ENCODE measurements around the gene KRTAP10-2. TPM values are rescaled to one million over a fixed set of nuclear protein-coding genes. Genes with fewer than 3 reads are reported as not detected.
"Not testable (repeated sequence)": the region's sequence is repeated elsewhere in the genome, so short reads cannot be mapped to it uniquely, and the experiment has no call there.

KRTAP10-2 gene
- polyA plus RNA-seq, 1 donor (not counting 4 experiments of a cell fraction or from before 2014, with no cell fraction given) = not detected

DNA sequence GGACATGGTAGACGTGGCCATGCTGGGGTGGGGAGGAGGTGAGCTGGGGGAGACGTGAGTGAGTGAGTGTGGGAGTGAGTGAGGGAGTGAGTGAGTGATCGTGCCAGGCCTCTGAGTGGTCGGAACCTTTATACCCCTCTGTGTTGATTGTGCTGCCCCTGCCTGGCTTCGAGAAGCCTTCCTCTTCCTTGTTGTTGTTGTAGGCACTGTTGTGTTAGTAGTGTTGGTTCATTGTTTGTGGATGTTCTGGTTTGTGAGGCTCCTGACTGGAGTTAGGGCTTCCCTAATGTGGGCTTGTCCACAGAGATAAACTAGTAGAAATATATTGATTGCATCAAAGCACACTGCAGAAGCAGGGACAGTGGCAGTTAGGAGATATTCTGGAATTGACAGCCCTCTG lies 7.4 kb upstream of the KRTAP10-2 start, which contains the start of gene KRTAP10-3:
TSS of gene KRTAP10-3 (minus strand) at position 101 of the 400 bp plus-strand sequence. CDS start at position 21, 80 bp downstream.
- DNase-seq (ENCODE audit: low read depth, low spot score) (no peak), FAIRE-seq (no peak)
- H3K9me3 ChIP-seq (ENCODE audit: control insufficient read depth, low read depth, low read length) = no peaks in the 10 kb centered on the region
- no peaks in the 10 kb centered on the region for H4K20me1 ChIP-seq (ENCODE audit: control insufficient read depth, extremely low read depth, insufficient read depth, low read length)
- dilution Hi-C loops (cut with MboI; ENCODE audit: extremely low pct_ligation_motif_present, low sequenced_read_pairs) = no loop called here
- H3K4me2 ChIP-seq (ENCODE audit: control insufficient read depth, extremely low read depth, insufficient read depth, low read depth, low read length) = no peak within 1 kb of the TSS
- H3K27me3 ChIP-seq (ENCODE audit: control insufficient read depth, extremely low read depth, insufficient read depth, low read length) = peaks cover 4% of the 10 kb centered on the region
- H3K36me3 ChIP-seq (ENCODE audit: control insufficient read depth in 2 of 2, extremely low read depth in 1 of 2, insufficient read depth in 2 of 2, low read length in 2 of 2) = no peaks in the 10 kb centered on the region
- H3K9ac ChIP-seq (ENCODE audit: control insufficient read depth, extremely low read depth, insufficient read depth, low read length) = no peak within 1 kb of the TSS
- no peak within 1 kb of the TSS for H2AFZ ChIP-seq (ENCODE audit: control insufficient read depth, low read length)
- no peaks in the 10 kb centered on the region for H3K9me1 ChIP-seq (ENCODE audit: control insufficient read depth, extremely low read depth, insufficient read depth, low read length)
- H3K27ac ChIP-seq (ENCODE audit: control insufficient read depth, insufficient read depth, low read length) = no peak within 1 kb of the TSS
- no peaks in the 10 kb centered on the region for H3K79me2 ChIP-seq (ENCODE audit: control insufficient read depth, insufficient read depth, low read length)
- no peaks in the 10 kb centered on the region for H3K4me1 ChIP-seq (ENCODE audit: control insufficient read depth, extremely low read depth, insufficient read depth, low read length)
- H3K4me3 ChIP-seq (ENCODE audit: control insufficient read depth in 2 of 3, extremely low read depth in 1 of 3, insufficient read depth in 2 of 3, low read depth in 1 of 3, low read length in 3 of 3) = no peak within 1 kb of the TSS
- TF ChIP-seq CTCF (optimal IDR thresholded peaks at IDR 0.05 in 1 of 3, IDR thresholded peaks at IDR 0.05 in 1 of 3, conservative IDR thresholded peaks at IDR 0.05 in 1 of 3; ENCODE audit: extremely low read depth in 1 of 3, insufficient read depth in 2 of 3, low read length in 3 of 3) (no peak), EZH2 (IDR thresholded peaks at IDR 0.05; ENCODE audit: low read length) (no peak)

DNA sequence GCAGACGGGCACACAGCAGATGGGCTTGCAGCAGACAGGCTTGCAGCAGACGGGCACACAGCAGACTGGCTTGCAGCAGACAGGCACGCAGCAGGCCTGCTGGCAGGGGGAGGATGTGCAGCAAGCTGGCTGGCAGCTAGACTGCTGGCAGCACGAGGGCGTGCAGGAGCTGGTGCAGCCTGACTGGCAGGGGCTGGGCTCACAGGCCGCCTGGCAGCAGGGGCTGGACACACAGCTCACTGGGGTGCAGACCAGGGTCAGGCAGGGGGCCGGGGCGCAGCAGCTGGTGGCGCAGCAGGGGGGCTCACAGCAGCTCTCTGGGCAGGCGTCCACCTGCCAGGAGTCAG lies 7.0 kb upstream of the KRTAP10-2 start:
- H3K4me3 ChIP-seq (ENCODE audit: control insufficient read depth in 2 of 3, extremely low read depth in 1 of 3, insufficient read depth in 2 of 3, low read depth in 1 of 3, low read length in 3 of 3); H3K36me3 ChIP-seq (ENCODE audit: control insufficient read depth in 2 of 2, extremely low read depth in 1 of 2, insufficient read depth in 2 of 2, low read length in 2 of 2); H3K9ac ChIP-seq (ENCODE audit: control insufficient read depth, extremely low read depth, insufficient read depth, low read length); dilution Hi-C loops (cut with MboI; ENCODE audit: extremely low pct_ligation_motif_present, low sequenced_read_pairs); H4K20me1 ChIP-seq (ENCODE audit: control insufficient read depth, extremely low read depth, insufficient read depth, low read length); H3K27ac ChIP-seq (ENCODE audit: control insufficient read depth, insufficient read depth, low read length); DNase-seq (ENCODE audit: low read depth, low spot score); H3K4me2 ChIP-seq (ENCODE audit: control insufficient read depth, extremely low read depth, insufficient read depth, low read depth, low read length); H3K4me1 ChIP-seq (ENCODE audit: control insufficient read depth, extremely low read depth, insufficient read depth, low read length); H3K9me1 ChIP-seq (ENCODE audit: control insufficient read depth, extremely low read depth, insufficient read depth, low read length); FAIRE-seq; H3K27me3 ChIP-seq (ENCODE audit: control insufficient read depth, extremely low read depth, insufficient read depth, low read length); H2AFZ ChIP-seq (ENCODE audit: control insufficient read depth, low read length); H3K79me2 ChIP-seq (ENCODE audit: control insufficient read depth, insufficient read depth, low read length); H3K9me3 ChIP-seq (ENCODE audit: control insufficient read depth, low read depth, low read length): not testable (repeated sequence)
